GM19328 (cell line): ENCODE results near the gene RAB4A.
"Not testable (repeated sequence)": the region's sequence is repeated elsewhere in the genome, so short reads cannot be mapped to it uniquely, and the experiment has no call there.

Experiments used
- ATAC-seq: cut with Tn5 transposase; IDR thresholded peaks from one replicate; pipeline ENCODE4 v1.9.1; 2021; ENCODE audit warnings: mild to moderate bottlenecking, moderate library complexity; ENCODE audit not compliant: unreplicated experiment

Gene RAB4A

GRCh38 chr1:229271448-229272159 is 693 bp downstream of the RAB4A start:
- peak; percentile 43 for ATAC-seq

- no peak for ATAC-seq
Observed at GRCh38 chr1:229272164-229273158, 1.6 kb downstream of the RAB4A start.

GRCh38 chr1:229273507-229274232 is 2.8 kb downstream of the RAB4A start:
- ATAC-seq, result no peak

GRCh38 chr1:229275005-229275404 is 4.1 kb downstream of the RAB4A start:
- ATAC-seq, result no peak

- no peak for ATAC-seq
Observed at GRCh38 chr1:229278120-229278741, 7.3 kb downstream of the RAB4A start.

- ATAC-seq, result no peak
Observed at GRCh38 chr1:229279242-229279641, 8.3 kb downstream of the RAB4A start.

- no peak for ATAC-seq
Observed at GRCh38 chr1:229280037-229280828, 9.3 kb downstream of the RAB4A start.

GRCh38 chr1:229280921-229281320 is 10.0 kb downstream of the RAB4A start:
- no peak for ATAC-seq

- no peak for ATAC-seq
Observed at GRCh38 chr1:229281339-229281926, 10.5 kb downstream of the RAB4A start.

- ATAC-seq, result no peak
Observed at GRCh38 chr1:229282295-229282823, 11.4 kb downstream of the RAB4A start.

GRCh38 chr1:229283183-229283611 is 12.3 kb downstream of the RAB4A start:
- ATAC-seq, result no peak

- no peak for ATAC-seq
Observed at GRCh38 chr1:229284887-229285286, 14.0 kb downstream of the RAB4A start.

GRCh38 chr1:229285440-229285839 is 14.5 kb downstream of the RAB4A start:
- no peak for ATAC-seq

- no peak for ATAC-seq
Observed at GRCh38 chr1:229286099-229286766, 15.3 kb downstream of the RAB4A start.

- no peak for ATAC-seq
Observed at GRCh38 chr1:229287267-229287666, 16.4 kb downstream of the RAB4A start.

GRCh38 chr1:229288516-229288915 is 17.6 kb downstream of the RAB4A start:
- ATAC-seq, result no peak

- not testable (repeated sequence) for ATAC-seq
Observed at GRCh38 chr1:229291686-229292085, 20.8 kb downstream of the RAB4A start.

GRCh38 chr1:229293528-229294204 is 22.8 kb downstream of the RAB4A start:
- no peak for ATAC-seq
